HepG2 (cell line): ENCODE results near the gene GNA14. TPM values are rescaled to one million over a fixed set of nuclear protein-coding genes. Genes with fewer than 3 reads are reported as not detected.

Experiments used
- ATAC-seq: fragments of 200-7000 bp; cut with Tn5 transposase; 3 replicates; pipeline ENCODE4 v1.9.1; 2020; ENCODE audit warnings: mild to moderate bottlenecking, moderate library complexity
- BruUV-seq: library from RNA; stranded (reverse); fragments of 400-500 nt; replicated peaks from 2 replicates; lab custom pipeline; 2021; lab: Mats Ljungman, UMichigan
- CTCF ChIA-PET: fragments of 300-600 bp; formaldehyde crosslinking; extraction: SDS; loops from one replicate; lab custom pipeline; 2021; ENCODE audit warnings: low total read pairs, inconsistent platforms, low intra/inter-chr PET ratio; lab: Yijun Ruan, JAX
- POLR2A ChIA-PET: fragments of 350-600 bp; sonication (Branson Sonifier 250); formaldehyde crosslinking; loops from one replicate; lab custom pipeline; 2020; ENCODE audit warnings: antibody characterized with exemption, inconsistent platforms; lab: Yijun Ruan, JAX
- DNase-seq: peaks from one replicate; pipeline ENCODE4 v3.0.0-alpha.2; 2015; ENCODE audit warnings: low spot score
- FAIRE-seq: peaks from 3 replicates; lab custom pipeline; 2011; peaks lifted over from hg19 to GRCh38; lab: Jason Lieb, UNC
- H2AFZ ChIP-seq: one replicate; pipeline ENCODE4 v1.6.1; 2011; ENCODE audit warnings: low read length, inconsistent platforms
- H3K27ac ChIP-seq: fragments of 300-600 bp; 3 replicates; pipeline ENCODE4 v1.8.0; 2011; ENCODE audit warnings: mixed run types, mild to moderate bottlenecking, mixed read lengths, low read length, inconsistent platforms; ENCODE audit not compliant: insufficient read depth; ENCODE audit errors: extremely low read length
- H3K27me3 ChIP-seq, 2 experiments: fragments of 200-600 bp in 1 of 2; 2 replicates in 1 of 2; 3 replicates in 1 of 2; pipeline versions ENCODE4 v1.6.0 to v1.8.0; 2011; ENCODE audit warnings: low read length in 2 of 2, mild to moderate bottlenecking in 2 of 2, moderate library complexity in 2 of 2, inconsistent platforms in 1 of 2; ENCODE audit not compliant: insufficient read depth in 2 of 2, control insufficient read depth in 1 of 2
- H3K36me3 ChIP-seq, 2 experiments: fragments of 200-600 bp in 1 of 2; replicated peaks in 1 of 2; 2 replicates in 1 of 2; 3 replicates in 1 of 2; pipeline versions ENCODE4 v1.5.1 to v1.8.0; 2011; ENCODE audit warnings: low read length in 2 of 2, inconsistent platforms in 1 of 2; ENCODE audit not compliant: insufficient read depth in 2 of 2, control insufficient read depth in 1 of 2
- H3K4me1 ChIP-seq: 2 replicates; pipeline ENCODE4 v1.5.1; 2012; ENCODE audit warnings: low read length, inconsistent platforms; ENCODE audit not compliant: insufficient read depth
- H3K4me2 ChIP-seq: 2 replicates; pipeline ENCODE4 v1.6.0; 2011; ENCODE audit warnings: low read depth, low read length, inconsistent platforms
- H3K4me3 ChIP-seq, 3 experiments: fragments of 200-600 bp in 1 of 3; sonication (generic), shearing (Covaris generic) in 1 of 3; replicated peaks in 1 of 3; 2 replicates each; pipeline ENCODE4 v1.5.1; 2011 to 2016; ENCODE audit warnings: low read length in 3 of 3, inconsistent platforms in 2 of 3, low read depth in 2 of 3, mild to moderate bottlenecking in 2 of 3, control low read depth in 1 of 3, mixed read lengths in 1 of 3; ENCODE audit not compliant: insufficient read depth in 1 of 3
- H3K79me2 ChIP-seq: one replicate; pipeline ENCODE4 v1.6.1; 2011; ENCODE audit warnings: low read length, inconsistent platforms; ENCODE audit not compliant: insufficient read depth
- H3K9ac ChIP-seq: 2 replicates; pipeline ENCODE4 v1.6.0; 2011; ENCODE audit warnings: mild to moderate bottlenecking, low read depth, low read length, inconsistent platforms; ENCODE audit not compliant: insufficient read depth
- H3K9me3 ChIP-seq: 2 replicates; pipeline ENCODE4 v1.5.1; 2012; ENCODE audit warnings: mild to moderate bottlenecking, low read length
- H4K20me1 ChIP-seq: 2 replicates; pipeline ENCODE4 v1.6.0; 2011; ENCODE audit warnings: inconsistent platforms, mild to moderate bottlenecking, low read length, moderate library complexity; ENCODE audit not compliant: insufficient read depth
- CSRNP1 ChIP-seq: sonication (generic); formaldehyde crosslinking; IDR thresholded peaks from 2 replicates; pipeline ENCODE4 v1.8.1; 2023; ENCODE audit warnings: mild to moderate bottlenecking, missing genetic modification reagents
- GRHL1 ChIP-seq: sonication (generic); formaldehyde crosslinking; conservative IDR thresholded peaks from 2 replicates; pipeline ENCODE4 v1.8.0; 2022; ENCODE audit warnings: missing genetic modification reagents
- HIVEP1 ChIP-seq: sonication (generic); formaldehyde crosslinking; IDR thresholded peaks from 2 replicates; pipeline ENCODE4 v1.4.0; 2020; ENCODE audit warnings: mild to moderate bottlenecking, missing genetic modification reagents
- KDM3A ChIP-seq: IDR thresholded peaks from 2 replicates; pipeline ENCODE4 v1.6.1; 2018; ENCODE audit warnings: low read depth, missing compliant biosample characterization
- KLF13 ChIP-seq: sonication (generic); formaldehyde crosslinking; IDR thresholded peaks from 2 replicates; pipeline ENCODE4 v1.4.0; 2020; ENCODE audit warnings: mild to moderate bottlenecking, missing genetic modification reagents
- MTA3 ChIP-seq: sonication (generic); formaldehyde crosslinking; IDR thresholded peaks from 2 replicates; pipeline ENCODE4 v1.4.0; 2020; ENCODE audit warnings: missing genetic modification reagents
- PLRG1 ChIP-seq: fragments of 450-650 bp; conservative IDR thresholded peaks from 2 replicates; pipeline ENCODE4 v1.6.1; 2016
- POLR2A ChIP-seq, 2 experiments: IDR thresholded peaks; 2 replicates each; pipeline ENCODE4 v1.6.1; 2011; ENCODE audit warnings: low read depth in 2 of 2, low read length in 2 of 2, mild to moderate bottlenecking in 1 of 2, moderate library complexity in 1 of 2; ENCODE audit not compliant: insufficient read depth in 1 of 2
- SOX13 ChIP-seq, 3 experiments: fragments of 450-650 bp in 1 of 3; sonication (generic) in 1 of 3; formaldehyde crosslinking in 1 of 3; IDR thresholded peaks in 2 of 3; conservative IDR thresholded peaks in 1 of 3; 2 replicates each; pipeline versions ENCODE4 v1.5.0 to v1.6.1; 2016 to 2020; ENCODE audit warnings: antibody characterized with exemption in 1 of 3, mild to moderate bottlenecking in 1 of 3, missing compliant biosample characterization in 1 of 3, missing genetic modification reagents in 1 of 3, moderate library complexity in 1 of 3
- TFDP2 ChIP-seq: sonication (generic); formaldehyde crosslinking; IDR thresholded peaks from 2 replicates; pipeline ENCODE4 v1.4.0; 2020; ENCODE audit warnings: missing genetic modification reagents
- TOPORS ChIP-seq: sonication (generic); formaldehyde crosslinking; IDR thresholded peaks from 2 replicates; pipeline ENCODE4 v1.8.0; 2023; ENCODE audit warnings: mild to moderate bottlenecking, missing genetic modification reagents
- ZFAT ChIP-seq: sonication (generic); formaldehyde crosslinking; conservative IDR thresholded peaks from 2 replicates; pipeline ENCODE4 v1.8.1; 2023; ENCODE audit warnings: missing genetic modification reagents, inconsistent platforms
- ZKSCAN8 ChIP-seq: IDR thresholded peaks from 2 replicates; pipeline ENCODE4 v1.6.1; 2016; ENCODE audit warnings: borderline replicate concordance, missing genetic modification reagents, missing compliant biosample characterization
- ZNF234 ChIP-seq: sonication (generic); formaldehyde crosslinking; conservative IDR thresholded peaks from 2 replicates; pipeline ENCODE4 v1.5.1; 2020; ENCODE audit warnings: mild to moderate bottlenecking, missing genetic modification reagents
- ZNF251 ChIP-seq: sonication (generic); formaldehyde crosslinking; IDR thresholded peaks from 2 replicates; pipeline ENCODE4 v1.9.0; 2021; ENCODE audit warnings: mild to moderate bottlenecking, missing genetic modification reagents
- ZNF605 ChIP-seq: sonication (generic); formaldehyde crosslinking; IDR thresholded peaks from 2 replicates; pipeline ENCODE4 v1.8.0; 2022; ENCODE audit warnings: mild to moderate bottlenecking, missing genetic modification reagents
- ZNF614 ChIP-seq: IDR thresholded peaks from 2 replicates; pipeline ENCODE4 v1.6.1; 2018; ENCODE audit warnings: missing biosample characterization, missing genetic modification reagents, inconsistent platforms, borderline replicate concordance
- ZNF784 ChIP-seq: sonication (generic); formaldehyde crosslinking; IDR thresholded peaks from 2 replicates; pipeline ENCODE4 v1.5.1; 2020; ENCODE audit warnings: missing genetic modification reagents, mild to moderate bottlenecking, borderline replicate concordance
- ZNF878 ChIP-seq: sonication (generic); formaldehyde crosslinking; IDR thresholded peaks from 2 replicates; pipeline ENCODE4 v1.8.1; 2023; ENCODE audit warnings: mild to moderate bottlenecking, missing genetic modification reagents, moderate library complexity
- WGBS: methylation state at CpG from one replicate; pipeline ENCODE4 v1.1.6; 2017; ENCODE audit warnings: low lambda C conversion rate; 5-methylcytosine and 5-hydroxymethylcytosine counted together
- in situ Hi-C: cut with HindIII; loops from 2 replicates; pipeline ENCODE4 v1.10.0; 2017; ENCODE audit warnings: low pct_unique_long_range_greater_than_20kb; ENCODE audit not compliant: extremely low pct_ligation_motif_present
- intact Hi-C: fragments of 100-400 bp; cut with micrococcal nuclease; formaldehyde crosslinking; loops from one replicate; pipeline ENCODE4 v1.10.0; 2022; ENCODE audit not compliant: unreplicated experiment
- polyA plus RNA-seq, 8 experiments: library from polyadenylated mRNA; depleted of rRNA in 3 of 8; stranded (reverse) in 7 of 8; unstranded in 1 of 8; fragments of >200 nt; fragmentation: Illumina TruSeq in 4 of 8; extraction: Trizol in 4 of 8; gene quantifications; 2 replicates each; pipeline versions ENCODE4 v1.2.1 to v1.2.3, GENCODE V29; 2011 to 2016; ENCODE audit warnings: low read depth in 4 of 8, missing spikeins in 1 of 8, mixed read lengths in 1 of 8; ENCODE audit not compliant: insufficient read depth in 1 of 8
- total RNA-seq, 5 experiments: library from RNA; depleted of rRNA; stranded (reverse); fragments of >200 nt; fragmentation: Illumina TruSeq; extraction: Trizol; gene quantifications; 2 replicates each; pipeline ENCODE4 v1.2.3, GENCODE V29; 2016; ENCODE audit warnings: low read depth in 1 of 5

Gene GNA14
- total and polyA plus RNA-seq, 2 of the 13 experiments (the other 11 are each of a cell fraction or from before 2014, with no cell fraction given), result not detected

- Histone ChIP-seq H3K36me3 (no peaks in the 10 kb centered on the region), H4K20me1 (no peaks in the 10 kb centered on the region), H3K4me3 (no peak overlapping the region), H3K9me3 (no peaks in the 10 kb centered on the region), H2AFZ (no peak overlapping the region), H3K27me3 (no peaks in the 10 kb centered on the region), H3K4me2 (no peak overlapping the region), H3K9ac (no peak overlapping the region), H3K27ac (no peak overlapping the region)
- in situ Hi-C loops, result loop anchor here (25.0 kb wide), 1 partner anchor 637 kb away; no protein-coding TSS in a partner anchor
- CTCF ChIA-PET, result no interaction called here
- DNase-seq (no peak), ATAC-seq (no peak), FAIRE-seq (no peak)
- POLR2A ChIA-PET, result no interaction called here
- WGBS, result 14% methylated on average over 3 of the region's 3 CpGs
- intact Hi-C loops, result no loop called here
- BruUV-seq, result no TSS peak
- no peak for TF ChIP-seq ZNF614 (CRISPR knock-in tag)
- TF ChIP-seq TOPORS, result no peak
- TF ChIP-seq SOX13 (IDR thresholded peaks at IDR 0.05), result no peak
- no peak for TF ChIP-seq SOX13 (CRISPR knock-in tag; conservative IDR thresholded peaks at IDR 0.05 in 1 of 2, IDR thresholded peaks at IDR 0.05 in 1 of 2)
- TF ChIP-seq ZNF878 (CRISPR knock-in tag), result no peak
- no peak for TF ChIP-seq ZNF784 (CRISPR knock-in tag)
- TF ChIP-seq ZNF234 (CRISPR knock-in tag), result no peak
- no peak for TF ChIP-seq TFDP2
- no peak for TF ChIP-seq ZFAT
- no peak for TF ChIP-seq MTA3
- no peak for TF ChIP-seq POLR2A (IDR thresholded peaks at IDR 0.05; ENCODE audit: insufficient read depth in 1 of 2, low read depth in 2 of 2, low read length in 2 of 2)
- no peak for TF ChIP-seq ZNF605 (CRISPR knock-in tag)
- no peak for TF ChIP-seq GRHL1 (CRISPR knock-in tag)
- no peak for TF ChIP-seq HIVEP1 (CRISPR knock-in tag)
- no peak for TF ChIP-seq ZNF251
- TF ChIP-seq ZKSCAN8 (CRISPR knock-in tag), result no peak
- TF ChIP-seq PLRG1, result no peak
- TF ChIP-seq KDM3A, result no peak
- TF ChIP-seq KLF13 (CRISPR knock-in tag), result no peak
- TF ChIP-seq CSRNP1 (CRISPR knock-in tag), result no peak
- TF ChIP-seq, all 625 proteins: peak for 0
- Histone ChIP-seq H3K4me1 (no peaks in the 10 kb centered on the region), H3K79me2 (no peaks in the 10 kb centered on the region)
These were observed 173.2 kb downstream of the GNA14 start for GRCh38 chr9:77474936-77475335.
